ENCODE measurements around the gene EFCAB6.

Gene EFCAB6, protein sequence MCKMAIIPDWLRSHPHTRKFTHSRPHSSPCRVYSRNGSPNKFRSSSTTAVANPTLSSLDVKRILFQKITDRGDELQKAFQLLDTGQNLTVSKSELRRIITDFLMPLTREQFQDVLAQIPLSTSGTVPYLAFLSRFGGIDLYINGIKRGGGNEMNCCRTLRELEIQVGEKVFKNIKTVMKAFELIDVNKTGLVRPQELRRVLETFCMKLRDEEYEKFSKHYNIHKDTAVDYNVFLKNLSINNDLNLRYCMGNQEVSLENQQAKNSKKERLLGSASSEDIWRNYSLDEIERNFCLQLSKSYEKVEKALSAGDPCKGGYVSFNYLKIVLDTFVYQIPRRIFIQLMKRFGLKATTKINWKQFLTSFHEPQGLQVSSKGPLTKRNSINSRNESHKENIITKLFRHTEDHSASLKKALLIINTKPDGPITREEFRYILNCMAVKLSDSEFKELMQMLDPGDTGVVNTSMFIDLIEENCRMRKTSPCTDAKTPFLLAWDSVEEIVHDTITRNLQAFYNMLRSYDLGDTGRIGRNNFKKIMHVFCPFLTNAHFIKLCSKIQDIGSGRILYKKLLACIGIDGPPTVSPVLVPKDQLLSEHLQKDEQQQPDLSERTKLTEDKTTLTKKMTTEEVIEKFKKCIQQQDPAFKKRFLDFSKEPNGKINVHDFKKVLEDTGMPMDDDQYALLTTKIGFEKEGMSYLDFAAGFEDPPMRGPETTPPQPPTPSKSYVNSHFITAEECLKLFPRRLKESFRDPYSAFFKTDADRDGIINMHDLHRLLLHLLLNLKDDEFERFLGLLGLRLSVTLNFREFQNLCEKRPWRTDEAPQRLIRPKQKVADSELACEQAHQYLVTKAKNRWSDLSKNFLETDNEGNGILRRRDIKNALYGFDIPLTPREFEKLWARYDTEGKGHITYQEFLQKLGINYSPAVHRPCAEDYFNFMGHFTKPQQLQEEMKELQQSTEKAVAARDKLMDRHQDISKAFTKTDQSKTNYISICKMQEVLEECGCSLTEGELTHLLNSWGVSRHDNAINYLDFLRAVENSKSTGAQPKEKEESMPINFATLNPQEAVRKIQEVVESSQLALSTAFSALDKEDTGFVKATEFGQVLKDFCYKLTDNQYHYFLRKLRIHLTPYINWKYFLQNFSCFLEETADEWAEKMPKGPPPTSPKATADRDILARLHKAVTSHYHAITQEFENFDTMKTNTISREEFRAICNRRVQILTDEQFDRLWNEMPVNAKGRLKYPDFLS (N-terminal part only)

DNA sequence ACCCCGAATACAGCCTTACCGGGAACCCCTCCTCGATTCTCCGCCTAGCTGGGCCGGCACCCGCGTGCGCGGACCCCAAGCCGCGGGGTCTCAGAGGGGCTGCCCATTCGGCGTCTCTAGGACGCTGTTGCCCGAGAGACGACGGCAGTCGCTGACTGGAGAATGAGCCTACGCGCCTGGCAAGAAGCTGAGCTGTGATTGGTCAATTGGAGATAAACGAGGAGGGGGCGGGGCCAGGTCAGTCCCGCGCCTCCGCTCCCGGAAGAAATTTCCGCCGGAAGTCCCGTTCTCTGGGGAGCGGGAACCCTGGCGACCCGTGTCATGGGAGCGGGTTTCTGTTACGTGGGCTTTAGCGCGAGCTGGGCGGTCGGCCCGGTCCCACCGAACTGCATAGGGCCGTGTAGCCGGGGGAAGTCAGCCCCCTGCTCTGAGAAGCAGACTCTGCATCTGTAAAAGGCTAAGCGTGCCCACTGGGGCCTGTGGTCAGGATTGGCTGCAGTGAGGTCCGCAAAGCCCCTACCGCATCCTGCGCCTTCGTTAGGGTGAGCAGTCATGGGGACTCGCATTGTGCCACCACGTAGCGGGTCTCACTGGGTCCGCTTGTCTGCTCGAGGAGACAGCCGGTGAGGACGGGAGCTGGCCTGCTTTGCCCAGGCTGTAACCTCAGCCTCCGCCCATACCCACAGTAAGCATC, at the start of gene EFCAB6:
Gene EFCAB6 (minus strand): TSS at position 157 of the 694 bp plus-strand sequence. CDS start 29,987 bp downstream, outside the sequence.
- Histone ChIP-seq H3K4me1 (ENCODE audit: insufficient read depth, low read length, poor library complexity, severe bottlenecking) (no peaks in the 10 kb centered on the region), H3K9me2 (replicated peaks; ENCODE audit: low read depth, low read length) (no peaks in the 10 kb centered on the region), H3K36me3 (ENCODE audit: insufficient read depth, low read length) (no peaks in the 10 kb centered on the region), H3K9me3 (ENCODE audit: insufficient read depth, low read depth, low read length) (no peaks in the 10 kb centered on the region), H3K79me2 (ENCODE audit: insufficient read depth, low read length) (no peaks in the 10 kb centered on the region), H3K4me3 (ENCODE audit: low read length, poor library complexity, severe bottlenecking) (no peak within 1 kb of the TSS), H2AFZ (ENCODE audit: low read length) (no peak within 1 kb of the TSS), H3F3A (ENCODE audit: low read depth) (no peaks in the 10 kb centered on the region), H3K27me3 (ENCODE audit: insufficient read depth, low read length, poor library complexity, severe bottlenecking) (no peaks in the 10 kb centered on the region), H3K4me2 (ENCODE audit: low read depth, low read length, poor library complexity, severe bottlenecking) (no peak within 1 kb of the TSS), H3K9ac (ENCODE audit: low read depth, low read length, poor library complexity, severe bottlenecking) (no peak within 1 kb of the TSS), H4K20me1 (ENCODE audit: insufficient read depth, low read length, poor library complexity, severe bottlenecking) (no peaks in the 10 kb centered on the region)
- TF ChIP-seq EZH2phosphoT487 (IDR thresholded peaks at IDR 0.05; ENCODE audit: borderline replicate concordance), result no peak
- TF ChIP-seq, protein P1, sequence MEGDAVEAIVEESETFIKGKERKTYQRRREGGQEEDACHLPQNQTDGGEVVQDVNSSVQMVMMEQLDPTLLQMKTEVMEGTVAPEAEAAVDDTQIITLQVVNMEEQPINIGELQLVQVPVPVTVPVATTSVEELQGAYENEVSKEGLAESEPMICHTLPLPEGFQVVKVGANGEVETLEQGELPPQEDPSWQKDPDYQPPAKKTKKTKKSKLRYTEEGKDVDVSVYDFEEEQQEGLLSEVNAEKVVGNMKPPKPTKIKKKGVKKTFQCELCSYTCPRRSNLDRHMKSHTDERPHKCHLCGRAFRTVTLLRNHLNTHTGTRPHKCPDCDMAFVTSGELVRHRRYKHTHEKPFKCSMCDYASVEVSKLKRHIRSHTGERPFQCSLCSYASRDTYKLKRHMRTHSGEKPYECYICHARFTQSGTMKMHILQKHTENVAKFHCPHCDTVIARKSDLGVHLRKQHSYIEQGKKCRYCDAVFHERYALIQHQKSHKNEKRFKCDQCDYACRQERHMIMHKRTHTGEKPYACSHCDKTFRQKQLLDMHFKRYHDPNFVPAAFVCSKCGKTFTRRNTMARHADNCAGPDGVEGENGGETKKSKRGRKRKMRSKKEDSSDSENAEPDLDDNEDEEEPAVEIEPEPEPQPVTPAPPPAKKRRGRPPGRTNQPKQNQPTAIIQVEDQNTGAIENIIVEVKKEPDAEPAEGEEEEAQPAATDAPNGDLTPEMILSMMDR (conservative IDR thresholded peaks at IDR 0.05; ENCODE audit: low read length), result no peak

DNA sequence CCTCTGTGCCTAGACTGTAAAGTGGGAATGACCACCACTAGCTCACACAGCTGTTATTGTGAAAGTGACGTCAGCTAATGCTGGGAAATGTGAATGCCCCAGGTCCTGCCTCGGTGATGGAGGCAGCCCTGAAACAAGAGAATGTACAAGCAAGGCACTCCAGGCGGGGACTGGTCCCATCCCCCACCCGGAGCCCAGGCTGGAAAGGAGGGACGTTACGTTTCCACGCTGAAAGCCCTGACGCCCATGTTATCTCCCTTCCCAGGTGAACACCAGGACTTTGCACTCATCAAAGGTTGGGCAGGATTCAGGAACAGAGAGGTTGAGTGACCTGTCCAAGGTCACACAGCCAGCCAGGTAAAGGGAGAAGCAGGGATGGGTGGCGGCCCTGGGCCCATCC, 49.4 kb upstream of the EFCAB6 start:
- no peaks in the 10 kb centered on the region for H3K79me2 ChIP-seq (ENCODE audit: insufficient read depth, low read length)
- TF ChIP-seq, protein P1 (conservative IDR thresholded peaks at IDR 0.05; ENCODE audit: low read length), result no peak
- TF ChIP-seq EZH2phosphoT487 (IDR thresholded peaks at IDR 0.05; ENCODE audit: borderline replicate concordance), result no peak
- H3K36me3 ChIP-seq (ENCODE audit: insufficient read depth, low read length), result no peaks in the 10 kb centered on the region
- no peaks in the 10 kb centered on the region for H3K9me2 ChIP-seq (replicated peaks; ENCODE audit: low read depth, low read length)
- no peak overlapping the region for H3K4me2 ChIP-seq (ENCODE audit: low read depth, low read length, poor library complexity, severe bottlenecking)
- no peaks in the 10 kb centered on the region for H3K4me1 ChIP-seq (ENCODE audit: insufficient read depth, low read length, poor library complexity, severe bottlenecking)
- H4K20me1 ChIP-seq (ENCODE audit: insufficient read depth, low read length, poor library complexity, severe bottlenecking), result no peaks in the 10 kb centered on the region
- H3K4me3 ChIP-seq (ENCODE audit: low read length, poor library complexity, severe bottlenecking), result no peak overlapping the region
- H2AFZ ChIP-seq (ENCODE audit: low read length), result no peak overlapping the region
- no peaks in the 10 kb centered on the region for H3F3A ChIP-seq (ENCODE audit: low read depth)
- no peak overlapping the region for H3K9ac ChIP-seq (ENCODE audit: low read depth, low read length, poor library complexity, severe bottlenecking)
- H3K9me3 ChIP-seq (ENCODE audit: insufficient read depth, low read depth, low read length), result peaks cover 5% of the 10 kb centered on the region; the same call in 1 of the 2 replicates
- H3K27me3 ChIP-seq (ENCODE audit: insufficient read depth, low read length, poor library complexity, severe bottlenecking), result no peaks in the 10 kb centered on the region

DNA sequence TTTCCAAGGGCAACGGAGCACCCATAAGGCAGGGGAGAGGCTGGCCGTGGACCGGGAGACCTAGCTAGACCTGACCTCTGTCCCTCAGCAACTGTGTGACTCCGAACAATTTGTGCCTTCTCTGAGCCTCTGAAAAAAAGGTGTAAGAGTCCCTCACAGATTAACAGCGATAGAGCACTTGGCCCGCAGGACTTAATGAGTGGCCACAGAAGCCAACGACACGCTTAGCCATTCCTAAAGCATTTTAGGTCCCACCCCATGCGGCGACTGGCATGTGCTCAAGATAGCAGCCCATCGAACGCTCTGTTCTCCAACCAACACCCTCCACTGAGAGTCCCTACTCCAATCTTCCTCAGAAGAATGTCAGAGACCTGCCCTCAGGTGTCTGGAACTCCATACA, 48.7 kb upstream of the EFCAB6 start:
- Histone ChIP-seq H2AFZ (ENCODE audit: low read length) (no peak overlapping the region), H3K4me3 (ENCODE audit: low read length, poor library complexity, severe bottlenecking) (no peak overlapping the region), H3K79me2 (ENCODE audit: insufficient read depth, low read length) (no peaks in the 10 kb centered on the region), H4K20me1 (ENCODE audit: insufficient read depth, low read length, poor library complexity, severe bottlenecking) (no peaks in the 10 kb centered on the region), H3K36me3 (ENCODE audit: insufficient read depth, low read length) (no peaks in the 10 kb centered on the region), H3K27me3 (ENCODE audit: insufficient read depth, low read length, poor library complexity, severe bottlenecking) (no peaks in the 10 kb centered on the region), H3K4me1 (ENCODE audit: insufficient read depth, low read length, poor library complexity, severe bottlenecking) (no peaks in the 10 kb centered on the region), H3K4me2 (ENCODE audit: low read depth, low read length, poor library complexity, severe bottlenecking) (no peak overlapping the region), H3K9ac (ENCODE audit: low read depth, low read length, poor library complexity, severe bottlenecking) (no peak overlapping the region), H3K9me2 (replicated peaks; ENCODE audit: low read depth, low read length) (no peaks in the 10 kb centered on the region), H3F3A (ENCODE audit: low read depth) (no peaks in the 10 kb centered on the region), H3K9me3 (ENCODE audit: insufficient read depth, low read depth, low read length) (peaks cover 6% of the 10 kb centered on the region; the same call in 1 of the 2 replicates)
- no peak for TF ChIP-seq EZH2phosphoT487 (IDR thresholded peaks at IDR 0.05; ENCODE audit: borderline replicate concordance)
- TF ChIP-seq, protein P1 (conservative IDR thresholded peaks at IDR 0.05; ENCODE audit: low read length), result no peak
